GM03348 (cell line): ENCODE results near the gene KIF12.

Experiments used
- DNase-seq: peaks from one replicate; pipeline ENCODE4 v3.0.0; 2012; ENCODE audit warnings: low spot score

The KIF12 gene

DNA sequence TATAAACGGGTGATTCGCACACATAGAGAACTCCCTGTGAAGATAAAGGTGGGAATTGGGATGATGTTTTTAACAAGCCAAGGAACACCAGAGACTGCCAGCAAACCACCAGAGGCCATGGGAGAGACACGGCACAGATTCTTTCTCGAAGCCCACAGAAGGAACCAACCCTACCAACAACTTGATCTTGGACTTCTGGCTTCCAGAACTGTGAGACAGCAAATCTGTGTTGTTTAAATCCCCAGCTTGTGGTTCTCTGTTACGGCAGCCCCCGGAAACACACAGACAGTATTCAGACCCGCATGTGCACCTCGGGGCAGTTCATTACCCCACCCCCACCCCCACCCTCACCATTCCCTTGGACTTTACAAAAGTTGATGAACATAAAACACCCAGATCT lies 33.8 kb downstream of the KIF12 start:
- DNase-seq = no peak

DNA sequence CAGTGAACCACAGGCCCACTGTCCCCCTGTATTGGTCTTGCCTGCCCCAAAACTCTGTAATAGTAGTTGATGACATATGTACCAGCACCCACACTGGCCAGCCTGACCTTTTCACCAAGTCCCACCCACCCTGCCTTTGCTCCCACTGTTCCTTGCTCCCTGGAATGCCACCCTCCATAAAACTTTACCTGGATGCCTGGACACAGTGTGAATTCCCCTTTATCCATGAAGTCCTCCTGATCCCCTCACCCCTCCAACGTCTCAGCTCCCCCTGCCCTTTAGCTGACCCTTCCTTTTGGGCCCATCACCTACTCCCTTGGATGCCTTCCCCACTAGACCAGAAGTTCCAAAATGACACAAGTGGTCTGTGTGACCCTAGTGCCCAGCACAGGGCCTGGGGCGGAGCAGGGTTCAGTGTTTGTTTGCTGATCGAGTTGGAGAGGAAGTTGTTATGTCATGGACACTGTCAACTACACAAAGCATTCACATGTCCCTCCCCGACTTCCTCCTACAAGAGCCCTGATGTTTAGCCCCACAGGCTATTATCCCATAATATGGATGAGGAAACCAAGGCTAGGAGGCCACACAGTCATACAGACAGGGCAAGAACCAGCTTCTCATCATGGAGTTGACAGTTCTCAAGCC lies 37.1 kb downstream of the KIF12 start:
- no peak for DNase-seq

DNA sequence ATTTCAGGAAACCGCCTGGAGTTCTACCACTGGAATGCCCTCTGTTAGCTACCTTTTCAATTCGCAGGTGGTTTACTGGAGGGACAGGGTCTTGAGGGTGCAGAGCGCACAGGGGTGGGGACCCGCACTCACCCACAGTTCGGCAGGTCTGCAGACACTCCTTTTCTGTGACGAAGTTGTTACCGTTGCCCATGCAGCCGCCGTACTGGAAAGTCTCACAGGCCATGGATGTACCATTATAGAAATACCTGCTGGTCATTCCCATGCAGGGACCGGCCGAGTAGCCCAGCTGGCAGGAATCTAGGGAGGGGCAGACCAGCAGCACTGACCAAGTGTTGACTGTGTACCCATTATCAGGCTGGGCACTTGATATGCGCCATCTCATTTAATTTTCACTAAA lies 37.8 kb downstream of the KIF12 start:
- DNase-seq = no peak

DNA sequence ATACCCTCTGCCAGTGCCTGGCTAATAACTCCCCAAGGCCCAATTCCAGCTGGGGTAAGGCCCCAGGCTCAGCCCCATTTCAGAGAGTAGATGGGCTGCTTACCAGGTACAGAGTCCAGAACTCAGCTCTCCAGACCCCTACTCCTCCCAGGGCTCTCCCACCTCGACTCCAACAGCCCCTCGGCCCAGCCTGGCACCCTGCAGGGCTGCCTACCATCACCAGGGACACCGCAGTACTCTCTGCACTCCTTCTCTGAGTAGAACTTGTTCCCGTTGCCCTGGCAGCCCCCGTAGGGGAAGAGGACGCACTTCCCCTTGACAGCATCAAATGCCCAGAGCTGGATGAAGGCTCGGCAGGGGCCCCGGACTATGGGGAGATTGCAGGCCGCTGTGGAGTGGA lies 38.4 kb downstream of the KIF12 start:
- DNase-seq = no peak

DNA sequence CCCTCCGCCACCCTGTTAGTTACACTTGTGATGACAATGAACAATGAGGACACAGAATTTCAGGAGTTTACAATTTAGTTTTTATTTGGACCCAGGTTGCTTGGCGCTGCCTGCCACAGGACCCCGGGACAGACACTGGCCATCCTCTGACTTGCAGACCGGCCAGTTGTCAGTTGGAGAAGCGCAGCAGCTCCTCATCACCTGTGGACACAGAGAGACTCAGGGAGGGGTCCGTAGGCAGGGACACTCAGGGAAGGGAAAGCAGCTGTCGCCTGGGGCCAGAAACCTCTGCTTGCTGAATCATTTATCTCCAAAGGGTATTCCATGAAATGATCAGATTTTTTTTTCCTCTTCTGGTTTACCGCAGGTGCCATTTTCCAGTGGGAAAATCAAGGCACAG lies 39.0 kb downstream of the KIF12 start:
- DNase-seq = no peak

DNA sequence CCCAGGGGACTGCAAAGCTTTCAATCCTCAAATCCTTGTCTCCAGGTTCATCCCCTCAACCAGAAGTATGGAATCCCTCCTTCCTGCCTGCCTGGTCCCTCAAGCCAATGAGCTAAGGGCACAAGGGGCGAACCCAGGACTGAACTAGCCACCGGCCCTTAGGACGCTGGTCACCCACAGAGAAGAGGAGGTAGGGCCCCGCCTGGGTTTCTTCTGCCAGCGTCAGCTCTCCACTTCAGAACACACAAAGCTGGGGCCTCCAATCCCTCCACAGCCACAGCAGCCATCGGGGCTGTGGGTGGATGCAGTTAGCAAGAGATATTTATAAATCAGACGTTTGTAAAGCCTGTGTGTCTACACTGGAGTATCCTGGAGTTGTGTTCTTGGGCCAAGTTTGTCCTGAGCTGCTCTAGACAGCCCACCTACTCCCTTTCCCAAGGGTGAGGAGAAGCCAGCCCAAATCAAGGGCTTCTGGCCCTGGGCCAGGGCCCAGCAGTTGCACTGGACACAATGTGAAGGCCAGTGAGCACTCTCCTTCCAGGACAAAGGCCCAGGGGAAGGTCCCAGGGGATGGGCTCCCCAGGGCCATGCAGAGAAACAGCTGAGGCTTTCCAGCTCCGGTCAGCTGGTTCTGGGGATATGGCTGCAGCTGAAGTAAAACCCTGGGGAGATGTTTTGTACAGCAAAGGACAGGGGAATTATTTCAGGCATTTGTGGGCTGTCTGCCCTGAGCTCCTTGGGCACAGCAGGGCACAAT lies 39.9 kb downstream of the KIF12 start:
- peak; percentile 29 for DNase-seq

DNA sequence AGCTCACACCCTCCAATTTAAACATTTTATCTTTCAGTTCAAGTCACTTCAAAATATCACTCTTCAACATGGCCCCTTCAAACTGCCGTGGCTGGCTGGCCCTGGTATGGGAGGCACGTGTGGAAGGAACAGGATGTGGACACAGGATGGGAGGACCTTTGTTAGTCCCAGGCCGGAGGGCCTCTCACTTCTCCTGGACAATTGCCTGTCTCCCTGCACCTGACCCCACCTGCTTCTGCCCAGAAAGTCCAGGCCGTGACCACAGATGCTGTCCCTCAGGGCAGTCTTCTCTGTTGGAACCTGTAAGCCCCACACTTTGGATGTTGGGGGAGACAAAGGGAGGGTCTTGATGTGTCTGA lies 40.4 kb downstream of the KIF12 start:
- DNase-seq = no peak

DNA sequence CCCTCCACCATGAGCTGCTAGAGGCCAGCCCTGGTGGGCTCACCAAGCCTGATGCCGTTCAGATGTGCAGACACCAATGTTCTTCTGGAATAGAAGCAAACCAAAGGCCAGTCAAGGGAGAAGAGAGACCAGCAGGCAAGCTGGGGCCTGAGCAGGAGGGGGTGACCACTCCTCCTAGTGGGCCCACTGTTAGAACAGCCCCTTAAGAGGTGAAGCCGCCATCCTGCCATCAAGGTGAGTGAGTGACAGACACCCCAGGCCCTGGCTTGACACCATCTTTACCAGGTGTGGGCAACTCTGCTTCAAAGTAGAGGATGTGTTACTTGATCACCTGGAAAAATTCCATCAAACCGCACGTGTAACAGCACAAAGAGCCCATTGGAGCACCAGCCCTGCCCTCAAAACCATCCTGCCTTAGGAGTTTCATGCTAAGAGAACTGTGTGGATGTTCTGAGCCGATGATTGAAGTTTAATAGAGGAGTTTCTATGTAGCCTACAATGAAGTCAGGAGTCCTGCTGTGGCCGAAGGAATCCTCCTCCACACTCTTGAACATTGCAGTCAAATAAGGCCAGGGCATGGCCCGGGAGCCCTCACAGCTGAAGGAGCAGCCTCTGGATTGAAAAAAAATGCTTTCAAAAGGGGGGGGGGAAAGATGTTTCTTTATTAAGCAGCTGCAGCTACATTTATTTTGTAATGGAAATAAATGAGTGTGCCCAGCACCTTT lies 41.8 kb downstream of the KIF12 start:
- no peak for DNase-seq

DNA sequence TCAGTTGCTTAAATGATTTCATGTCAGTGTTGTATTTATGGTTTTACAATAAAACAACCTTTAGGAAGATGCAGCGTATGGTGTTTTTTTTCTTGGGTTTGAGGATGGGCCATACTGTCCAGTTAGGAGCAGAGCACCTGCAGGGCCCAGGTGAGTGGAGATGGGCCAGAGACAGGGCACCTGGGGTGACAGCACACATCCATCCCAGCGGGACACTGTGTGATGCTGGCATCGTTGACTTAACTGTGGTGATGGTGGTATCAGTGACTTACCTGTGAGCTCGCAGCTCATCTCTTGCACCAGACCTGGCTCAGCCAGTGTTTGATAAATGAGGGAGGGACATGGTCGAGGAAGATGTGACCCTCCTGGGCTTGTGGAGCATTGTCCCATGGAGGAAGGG lies 42.6 kb downstream of the KIF12 start:
- no peak for DNase-seq

DNA sequence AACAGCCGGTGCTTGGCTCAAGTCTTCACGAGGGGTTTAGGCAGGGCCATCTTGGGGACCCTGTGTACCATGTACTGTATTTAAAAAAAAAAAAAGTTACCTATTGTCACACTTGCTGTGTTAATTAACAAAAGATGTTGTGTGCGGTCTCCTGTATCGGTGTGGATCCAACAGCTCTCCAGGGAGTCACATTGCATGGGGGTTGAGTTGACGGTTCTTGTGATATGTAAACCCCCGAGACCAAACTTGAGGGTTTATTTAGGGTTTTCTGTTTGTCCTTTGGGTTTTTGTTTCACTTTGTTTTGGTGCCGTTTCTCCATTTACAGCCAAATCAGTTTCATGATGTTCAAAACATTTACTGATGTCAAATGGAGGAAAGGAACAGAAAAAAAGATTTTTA lies 43.2 kb downstream of the KIF12 start:
- no peak for DNase-seq

DNA sequence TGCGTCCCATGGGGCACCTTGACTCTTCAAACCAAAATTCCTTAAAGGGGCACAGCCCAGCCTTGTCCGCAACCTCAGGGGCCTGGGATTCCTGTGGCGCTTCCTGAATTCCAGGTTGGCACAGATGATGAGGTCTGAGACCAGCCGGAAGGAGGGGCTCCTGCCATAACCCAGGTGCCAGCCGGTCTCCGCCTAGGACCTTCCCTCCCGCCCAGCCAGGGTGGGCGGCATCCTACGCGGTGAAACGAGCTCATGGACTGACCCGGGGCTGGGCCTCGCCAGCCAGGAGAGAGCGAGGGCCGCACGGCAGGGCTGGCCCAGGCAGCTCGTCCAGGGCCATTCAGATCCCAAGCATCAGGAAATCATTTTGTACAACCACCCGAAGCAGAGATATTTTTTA lies 44.0 kb downstream of the KIF12 start:
- DNase-seq = no peak

DNA sequence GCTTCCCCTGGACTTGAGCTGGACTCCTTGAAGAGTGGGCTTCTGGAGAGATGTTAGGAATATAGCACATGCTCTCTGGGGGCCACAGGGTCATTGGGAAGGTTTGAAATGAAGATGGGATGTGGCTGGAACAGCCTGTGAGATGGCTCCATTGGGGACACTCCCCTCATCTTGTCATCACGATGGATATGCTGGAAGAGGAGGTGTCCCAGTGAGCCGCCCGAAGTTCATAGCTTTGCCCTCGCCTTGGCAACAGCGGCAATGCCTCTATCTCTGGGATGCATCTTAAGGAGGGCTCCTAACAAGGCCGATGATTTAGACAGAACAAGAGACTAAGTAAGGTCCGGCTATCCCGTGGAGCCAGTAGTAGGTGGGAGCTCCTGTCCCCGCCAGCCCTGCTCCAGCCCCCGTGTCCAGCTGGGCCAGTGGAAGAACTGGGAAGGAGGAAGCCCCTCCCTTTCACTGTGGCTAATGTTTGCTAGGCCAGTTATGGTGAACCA lies 44.9 kb downstream of the KIF12 start:
- DNase-seq = no peak

DNA sequence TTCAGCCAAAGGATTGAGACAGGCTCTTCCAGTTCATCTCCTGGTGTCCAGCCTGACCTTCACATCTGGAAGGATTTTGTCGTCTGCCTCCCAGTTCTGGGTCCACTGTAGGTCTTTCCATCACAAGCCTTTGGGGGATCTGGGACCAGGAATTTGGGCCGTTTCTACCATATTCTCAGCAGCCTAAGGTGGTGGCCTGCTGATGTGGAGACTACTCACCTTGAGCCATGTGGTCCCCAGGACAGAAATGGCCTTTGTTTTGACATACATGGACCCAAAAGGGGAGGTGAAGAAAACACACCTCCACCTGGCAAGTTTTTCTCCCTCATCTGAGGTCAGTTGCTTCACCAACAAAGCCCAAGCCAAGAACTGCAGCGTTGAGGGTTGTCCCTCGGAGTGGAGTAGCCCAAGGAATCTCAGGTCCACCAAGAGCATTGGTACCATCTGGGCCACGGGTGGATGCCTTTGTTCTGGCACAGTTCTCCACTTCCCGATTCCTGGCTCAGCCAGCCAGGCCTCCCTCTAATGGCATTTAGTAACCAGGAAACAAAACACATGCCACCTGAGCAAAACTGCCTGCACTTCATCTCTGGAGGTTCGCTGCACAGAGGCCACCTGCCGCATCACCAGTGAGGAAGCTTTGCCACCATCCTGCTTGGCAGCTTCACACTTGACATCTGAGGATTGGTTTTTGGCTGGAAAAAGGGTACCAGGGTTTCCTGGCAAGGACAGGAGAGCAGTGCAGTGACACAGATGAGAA lies 45.7 kb downstream of the KIF12 start:
- no peak for DNase-seq

DNA sequence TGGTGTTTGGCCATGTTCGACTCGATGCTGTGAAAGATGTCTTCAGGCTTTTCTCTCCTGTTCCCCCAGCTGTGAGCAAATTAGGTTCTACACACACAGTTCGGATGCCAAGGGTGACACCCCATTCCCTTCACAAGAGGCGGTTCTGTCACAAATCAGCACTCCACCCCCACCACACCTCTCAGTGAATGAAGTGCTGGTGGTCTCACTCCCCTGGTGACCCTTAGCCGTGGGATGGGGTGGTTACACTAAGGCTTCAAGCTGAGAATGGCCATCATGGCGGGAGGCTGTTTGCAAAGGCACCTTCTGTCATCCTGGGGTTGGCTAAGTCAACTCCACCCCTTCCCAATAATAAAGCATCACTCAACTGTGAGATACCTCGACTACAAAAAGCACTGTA lies 47.4 kb downstream of the KIF12 start:
- no peak for DNase-seq

DNA sequence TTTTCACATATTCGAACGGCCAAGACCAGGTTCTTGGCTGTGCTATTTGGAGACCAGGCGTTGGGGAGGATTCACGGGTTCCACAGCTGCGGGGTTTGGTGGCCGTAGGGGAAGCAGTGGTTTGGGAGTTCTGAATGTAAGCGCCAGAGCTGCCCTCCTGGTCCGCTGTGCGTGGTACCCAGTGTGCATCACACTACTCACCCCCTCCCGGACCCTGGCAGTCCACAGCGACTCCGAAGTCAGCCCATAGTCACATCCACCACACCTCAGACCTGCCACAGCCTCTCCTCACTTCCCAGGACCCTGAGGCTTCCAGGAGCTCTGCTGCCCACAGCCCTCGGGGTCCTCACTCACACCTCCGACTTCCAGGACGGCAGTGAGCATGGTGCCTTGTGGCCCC lies 47.8 kb downstream of the KIF12 start:
- no peak for DNase-seq

DNA sequence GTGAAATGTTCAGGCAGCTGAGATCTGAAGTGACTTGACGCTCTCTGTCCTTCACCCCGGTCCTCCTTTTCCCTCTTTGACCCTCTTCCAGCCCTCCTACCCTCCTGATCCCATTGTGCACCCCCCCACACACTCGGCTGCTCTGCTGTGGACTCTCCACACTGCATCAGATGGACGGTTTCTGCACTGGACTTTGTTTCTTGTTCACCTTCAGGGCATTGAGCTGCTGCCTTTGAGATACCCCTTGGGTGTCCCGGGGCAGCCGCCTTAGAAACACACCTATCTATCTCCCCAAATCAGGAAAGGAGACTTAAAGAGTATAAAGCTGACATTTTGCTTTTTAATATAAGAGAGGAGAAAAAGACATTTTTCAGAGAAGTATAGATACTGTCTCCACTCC lies 48.4 kb downstream of the KIF12 start:
- DNase-seq = no peak

DNA sequence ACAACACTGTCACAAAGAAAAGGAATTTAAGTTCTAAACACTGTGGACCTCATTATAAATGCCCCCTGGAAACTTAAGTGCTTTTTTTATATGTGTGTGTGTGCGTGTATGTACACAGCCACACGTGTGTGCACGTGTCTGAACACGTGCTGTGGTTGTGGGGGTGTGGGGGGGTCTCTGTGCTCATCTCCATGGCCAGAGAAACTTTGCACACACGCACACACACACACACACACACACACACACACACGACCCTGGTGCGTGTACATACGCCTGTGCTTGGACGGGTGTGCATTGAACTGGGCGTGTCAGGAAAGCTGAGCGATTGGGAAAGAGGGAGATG lies 48.9 kb downstream of the KIF12 start:
- no peak for DNase-seq

DNA sequence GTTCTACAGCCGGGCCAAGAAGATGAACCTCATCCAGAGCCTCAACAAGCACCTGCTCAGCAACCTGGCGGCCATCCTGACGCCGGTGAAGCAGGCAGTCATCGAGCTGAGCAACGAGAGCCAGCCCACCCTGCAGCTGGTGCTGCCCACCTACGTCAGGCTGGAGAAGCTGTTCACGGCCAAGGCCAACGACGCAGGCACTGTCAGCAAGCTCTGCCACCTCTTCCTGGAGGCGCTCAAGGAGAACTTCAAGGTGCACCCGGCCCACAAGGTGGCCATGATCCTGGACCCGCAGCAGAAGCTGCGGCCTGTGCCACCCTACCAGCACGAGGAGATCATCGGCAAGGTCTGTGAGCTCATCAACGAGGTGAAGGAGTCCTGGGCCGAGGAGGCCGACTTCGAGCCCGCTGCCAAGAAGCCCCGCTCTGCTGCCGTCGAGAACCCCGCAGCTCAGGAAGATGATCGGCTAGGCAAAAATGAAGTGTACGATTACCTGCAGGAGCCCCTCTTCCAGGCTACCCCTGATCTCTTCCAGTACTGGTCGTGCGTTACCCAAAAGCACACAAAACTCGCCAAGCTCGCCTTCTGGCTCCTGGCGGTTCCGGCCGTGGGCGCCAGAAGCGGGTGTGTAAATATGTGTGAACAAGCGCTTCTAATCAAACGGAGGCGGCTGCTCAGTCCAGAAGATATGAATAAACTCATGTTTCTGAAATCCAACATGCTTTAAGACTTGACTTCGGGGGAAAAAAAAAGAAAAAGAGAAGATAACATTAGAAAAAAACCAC lies 49.5 kb downstream of the KIF12 start:
- no peak for DNase-seq

DNA sequence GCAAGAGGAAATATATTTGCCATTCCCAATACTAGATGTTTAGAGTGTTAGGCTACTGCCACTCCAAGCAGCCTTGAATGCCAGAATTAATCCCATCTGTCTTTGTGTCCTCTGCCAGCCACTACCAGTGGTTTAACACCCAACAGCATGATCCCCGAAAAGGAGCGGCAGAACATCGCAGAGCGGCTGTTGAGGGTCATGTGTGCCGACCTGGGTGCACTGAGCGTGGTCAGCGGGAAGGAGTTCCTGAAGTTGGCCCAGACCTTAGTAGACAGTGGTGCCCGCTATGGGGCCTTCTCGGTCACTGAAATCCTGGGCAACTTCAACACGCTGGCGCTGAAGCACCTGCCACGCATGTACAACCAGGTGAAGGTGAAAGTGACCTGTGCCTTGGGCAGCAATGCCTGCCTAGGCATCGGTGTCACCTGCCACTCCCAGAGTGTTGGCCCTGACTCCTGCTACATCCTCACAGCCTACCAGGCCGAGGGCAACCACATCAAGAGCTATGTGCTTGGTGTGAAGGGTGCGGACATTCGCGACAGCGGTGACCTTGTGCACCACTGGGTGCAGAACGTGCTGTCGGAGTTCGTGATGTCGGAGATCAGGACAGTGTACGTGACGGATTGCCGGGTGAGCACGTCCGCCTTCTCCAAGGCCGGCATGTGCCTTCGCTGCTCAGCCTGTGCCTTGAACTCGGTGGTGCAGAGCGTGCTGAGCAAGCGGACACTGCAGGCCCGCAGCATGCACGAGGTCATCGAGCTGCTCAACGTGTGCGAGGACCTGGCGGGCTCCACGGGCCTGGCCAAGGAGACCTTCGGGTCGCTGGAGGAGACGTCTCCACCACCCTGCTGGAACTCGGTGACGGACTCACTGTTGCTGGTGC lies 50.3 kb downstream of the KIF12 start:
- DNase-seq = no peak

DNA sequence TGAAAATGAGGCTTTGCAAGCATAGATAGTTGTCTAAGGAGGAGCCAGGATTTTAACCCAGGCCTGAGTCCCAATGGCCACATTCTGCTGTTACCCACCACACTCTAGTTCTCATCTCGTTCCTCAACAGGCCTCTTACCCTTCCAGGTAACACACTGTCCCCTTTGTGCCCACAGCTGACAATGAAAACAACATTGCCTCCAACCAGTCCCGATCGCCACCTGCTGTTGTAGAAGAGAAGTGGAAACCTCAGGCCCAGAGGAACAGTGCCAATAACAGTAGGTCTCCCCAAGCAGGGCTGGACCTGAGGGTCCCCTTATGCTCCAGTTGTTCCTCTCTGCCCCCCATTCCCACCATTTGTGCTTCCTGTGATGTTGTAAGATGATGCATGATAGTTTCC lies 51.4 kb downstream of the KIF12 start:
- no peak for DNase-seq

DNA sequence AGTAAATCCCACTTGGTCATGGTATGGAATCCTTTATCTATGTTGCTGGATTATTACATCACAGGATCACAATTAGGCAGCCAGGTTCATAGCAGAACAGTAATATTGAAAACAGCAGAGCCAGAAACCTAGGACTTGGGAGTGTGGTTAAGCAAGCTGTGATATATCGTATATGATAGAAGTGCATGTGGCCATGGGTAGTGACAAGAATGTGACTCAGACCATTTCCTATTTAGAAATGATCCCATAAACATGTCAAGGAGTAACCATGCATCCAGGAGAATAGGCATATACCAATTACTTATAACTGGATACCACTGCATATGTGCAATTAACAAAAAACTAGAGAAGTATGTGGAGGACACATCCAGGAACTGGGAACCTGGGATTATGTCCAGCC lies 52.2 kb downstream of the KIF12 start:
- no peak for DNase-seq
